K562 (cell line): Measurements from ENCODE around the gene SLC9A3. TPM values are rescaled to one million over a fixed set of nuclear protein-coding genes. Genes with fewer than 3 reads are reported as not detected.
A peak's percentile ranks its signal among the peaks of the same experiment; 100 is the strongest.

Source experiments
- ATAC-seq: fragments of 200-7000 bp; cut with Tn5 transposase; 3 replicates; pipeline ENCODE4 v1.9.1; 2020; ENCODE audit warnings: moderate library complexity
- BruUV-seq: library from RNA; stranded (reverse); fragments of 400-500 nt; replicated peaks from 2 replicates; lab custom pipeline; 2021; lab: Mats Ljungman, UMichigan
- CTCF ChIA-PET: fragments of 300-600 bp; formaldehyde crosslinking; extraction: SDS; loops from one replicate; lab custom pipeline; 2021; ENCODE audit warnings: low intra/inter-chr PET ratio; lab: Yijun Ruan, JAX
- POLR2A ChIA-PET: fragments of 300-600, 350-650 bp; sonication (Branson Sonifier 250); formaldehyde crosslinking; extraction: SDS; loops from one replicate; lab custom pipeline; 2021; ENCODE audit warnings: antibody characterized with exemption, inconsistent platforms; lab: Yijun Ruan, JAX
- DNase-seq, 4 experiments: peaks; one replicate each; pipeline versions ENCODE4 v3.0.0 to v3.0.0-alpha.2; 2011 to 2018; ENCODE audit warnings: low spot score in 3 of 4, mixed read lengths in 3 of 4; ENCODE audit errors: extremely low read depth in 1 of 4
- FAIRE-seq: peaks from 2 replicates; lab custom pipeline; 2011; peaks lifted over from hg19 to GRCh38; lab: Jason Lieb, UNC
- H2AFZ ChIP-seq: 2 replicates; pipeline ENCODE4 v1.6.0; 2011; ENCODE audit warnings: low read depth, low read length, control low read depth, inconsistent platforms
- H3K27ac ChIP-seq: fragments of 200-600 bp; 3 replicates; pipeline ENCODE4 v1.8.0; 2011; ENCODE audit warnings: low read depth, mild to moderate bottlenecking, control low read depth, inconsistent platforms, low read length, moderate library complexity, mixed read lengths; ENCODE audit errors: extremely low read depth
- H3K27me3 ChIP-seq, 2 experiments: fragments of 300-600 bp in 1 of 2; 2 replicates in 1 of 2; 3 replicates in 1 of 2; pipeline versions ENCODE4 v1.6.0 to v1.8.0; 2011; ENCODE audit warnings: inconsistent platforms in 2 of 2, low read length in 2 of 2, mild to moderate bottlenecking in 1 of 2, mixed read lengths in 1 of 2, moderate library complexity in 1 of 2; ENCODE audit not compliant: control insufficient read depth in 2 of 2, insufficient read depth in 2 of 2
- H3K36me3 ChIP-seq: fragments of 300-600 bp; 3 replicates; pipeline ENCODE4 v1.8.0; 2011; ENCODE audit warnings: mild to moderate bottlenecking, low read length, inconsistent platforms; ENCODE audit not compliant: control insufficient read depth, insufficient read depth
- H3K4me1 ChIP-seq, 2 experiments: fragments of 200-600 bp in 1 of 2; replicated peaks in 1 of 2; 2 replicates in 1 of 2; 3 replicates in 1 of 2; pipeline versions ENCODE4 v1.5.1 to v1.8.0; 2011; ENCODE audit warnings: inconsistent platforms in 2 of 2, low read length in 2 of 2, mild to moderate bottlenecking in 1 of 2, mixed read lengths in 1 of 2, moderate library complexity in 1 of 2; ENCODE audit not compliant: control insufficient read depth in 2 of 2, insufficient read depth in 2 of 2
- H3K4me2 ChIP-seq: 2 replicates; pipeline ENCODE4 v1.6.1; 2011; ENCODE audit warnings: low read length, control low read depth, inconsistent platforms, mixed read lengths; ENCODE audit not compliant: insufficient read depth
- H3K4me3 ChIP-seq: fragments of 200-600 bp; sonication (generic), shearing (Covaris generic); 2 replicates; pipeline ENCODE4 v1.5.1; 2016; ENCODE audit warnings: control low read depth, inconsistent platforms
- H3K79me2 ChIP-seq: fragments of 200-600 bp; 3 replicates; pipeline ENCODE4 v1.8.0; 2011; ENCODE audit warnings: low read length, inconsistent platforms; ENCODE audit not compliant: control insufficient read depth, insufficient read depth
- H3K9ac ChIP-seq, 2 experiments: 2 replicates each; pipeline versions ENCODE4 v1.6.0 to v1.6.1; 2011; ENCODE audit warnings: low read depth in 2 of 2, low read length in 2 of 2, control low read depth in 1 of 2, inconsistent platforms in 1 of 2, mild to moderate bottlenecking in 1 of 2, mixed read lengths in 1 of 2; ENCODE audit not compliant: insufficient read depth in 1 of 2
- H3K9me1 ChIP-seq: one replicate; pipeline ENCODE4 v1.6.0; 2011; ENCODE audit warnings: inconsistent platforms, mild to moderate bottlenecking, low read length, moderate library complexity; ENCODE audit not compliant: control insufficient read depth, insufficient read depth
- H3K9me3 ChIP-seq: replicated peaks from 2 replicates; pipeline ENCODE4 v1.5.1; 2011; ENCODE audit warnings: low read depth, low read length, inconsistent platforms; ENCODE audit not compliant: control insufficient read depth, insufficient read depth
- H4K20me1 ChIP-seq: replicated peaks from 2 replicates; pipeline ENCODE4 v1.6.1; 2011; ENCODE audit warnings: low read length, inconsistent platforms, mixed read lengths; ENCODE audit not compliant: control insufficient read depth, insufficient read depth
- ATF7 ChIP-seq: fragments of 450-650 bp; IDR thresholded peaks from 2 replicates; pipeline ENCODE4 v1.7.1; 2014; ENCODE audit warnings: mild to moderate bottlenecking, moderate library complexity
- CBFA2T2 ChIP-seq: fragments of 450-650 bp; conservative IDR thresholded peaks from 2 replicates; pipeline ENCODE4 v1.6.1; 2017; ENCODE audit warnings: mild to moderate bottlenecking
- E2F6 ChIP-seq, 2 experiments: IDR thresholded peaks; 2 replicates each; pipeline ENCODE4 v1.6.1; 2011; ENCODE audit warnings: borderline replicate concordance in 1 of 2, control low read depth in 1 of 2, low read depth in 1 of 2, low read length in 1 of 2, mild to moderate bottlenecking in 1 of 2, mixed read lengths in 1 of 2, moderate library complexity in 1 of 2; ENCODE audit not compliant: insufficient read depth in 1 of 2, insufficient read length in 1 of 2, poor library complexity in 1 of 2, severe bottlenecking in 1 of 2; ENCODE audit errors: extremely low read depth in 1 of 2
- ETV6 ChIP-seq, 3 experiments: fragments of 150-350 bp in 1 of 3; sonication (generic) in 1 of 3; formaldehyde crosslinking in 1 of 3; IDR thresholded peaks; 2 replicates each; pipeline versions ENCODE4 v1.6.1 to v1.8.0; 2014 to 2022; ENCODE audit warnings: borderline replicate concordance in 2 of 3, low read depth in 2 of 3, antibody characterized with exemption in 1 of 3, low read length in 1 of 3, mild to moderate bottlenecking in 1 of 3, missing genetic modification reagents in 1 of 3
- GABPA ChIP-seq: fragments of 200-800 bp; sonication (Bioruptor generic); conservative IDR thresholded peaks from 2 replicates; pipeline ENCODE4 v1.6.1; 2016; ENCODE audit warnings: low read depth, missing genetic modification characterization, missing compliant biosample characterization
- GABPB1 ChIP-seq: sonication (generic); formaldehyde crosslinking; IDR thresholded peaks from 2 replicates; pipeline ENCODE4 v1.8.0; 2022; ENCODE audit warnings: mild to moderate bottlenecking, missing genetic modification reagents
- GATA2 ChIP-seq: sonication (generic); formaldehyde crosslinking; IDR thresholded peaks from 2 replicates; pipeline ENCODE4 v1.4.0; 2020; ENCODE audit warnings: mild to moderate bottlenecking, missing genetic modification reagents
- IFI16 ChIP-seq: fragments of 250-450 bp; sonication (Bioruptor Pico); IDR thresholded peaks from 2 replicates; pipeline ENCODE4 v2.1.2; 2022; ENCODE audit warnings: mild to moderate bottlenecking, inconsistent platforms
- L3MBTL2 ChIP-seq: fragments of 450-650 bp; IDR thresholded peaks from 2 replicates; pipeline ENCODE4 v1.6.1; 2016; ENCODE audit warnings: mild to moderate bottlenecking, moderate library complexity
- MCM2 ChIP-seq: fragments of 450-650 bp; IDR thresholded peaks from 2 replicates; pipeline ENCODE4 v1.6.1; 2017; ENCODE audit warnings: low read depth, mild to moderate bottlenecking
- NR1H2 ChIP-seq: sonication (generic); formaldehyde crosslinking; IDR thresholded peaks from 2 replicates; pipeline ENCODE4 v1.4.0; 2020; ENCODE audit warnings: mild to moderate bottlenecking, missing genetic modification reagents
- RBM15 ChIP-seq: fragments of 200-400 bp; formaldehyde crosslinking; IDR thresholded peaks from 2 replicates; pipeline ENCODE4 v1.6.1; 2018; ENCODE audit warnings: mild to moderate bottlenecking, low read length, moderate library complexity; ENCODE audit not compliant: insufficient read depth
- SPI1 ChIP-seq: IDR thresholded peaks from 2 replicates; pipeline ENCODE4 v1.6.1; 2011; ENCODE audit warnings: low read depth, low read length, control low read depth, borderline replicate concordance
- ZNF232 ChIP-seq: sonication (generic); formaldehyde crosslinking; IDR thresholded peaks from 2 replicates; pipeline ENCODE4 v1.8.0; 2022; ENCODE audit warnings: mild to moderate bottlenecking, missing genetic modification reagents
- ZNF3 ChIP-seq: fragments of 250-450 bp; sonication (Bioruptor Pico); IDR thresholded peaks from 2 replicates; pipeline ENCODE4 v1.5.0; 2021; ENCODE audit warnings: mild to moderate bottlenecking, moderate library complexity
- ZNF398 ChIP-seq: fragments of 250-450 bp; sonication (Bioruptor Pico); IDR thresholded peaks from 2 replicates; pipeline ENCODE4 v1.8.0; 2021; ENCODE audit warnings: moderate library complexity, mild to moderate bottlenecking, inconsistent platforms
- ZNF584 ChIP-seq: fragments of 200-800 bp; sonication (Bioruptor generic); IDR thresholded peaks from 2 replicates; pipeline ENCODE4 v1.6.1; 2016; ENCODE audit warnings: low read depth, mild to moderate bottlenecking, missing genetic modification characterization, missing compliant biosample characterization
- WGBS: fragments of 100-300 bp; shearing (Covaris generic); methylation state at CpG from one replicate; pipeline ENCODE4 v1.1.6; 2016; ENCODE audit warnings: low coverage, mixed read lengths; ENCODE audit not compliant: insufficient coverage; ENCODE audit errors: missing lambda C conversion rate; 5-methylcytosine and 5-hydroxymethylcytosine counted together
- in situ Hi-C: fragments of 300-500 bp; cut with MboI; formaldehyde crosslinking; loops from 4 replicates; pipeline ENCODE4 v1.15.0; 2018; ENCODE audit warnings: inconsistent platforms, mixed read lengths
- intact Hi-C: fragments of 100-400 bp; cut with micrococcal nuclease; formaldehyde crosslinking; loops from 2 replicates; pipeline ENCODE4 v1.14.2; 2022
- polyA plus RNA-seq, 8 experiments: library from polyadenylated mRNA; depleted of rRNA in 4 of 8; stranded (reverse) in 5 of 8; unstranded in 3 of 8; fragments of >200 nt; fragmentation: Nextera tagmentation in 2 of 8; fragmentation: Illumina TruSeq in 1 of 8; extraction: Ambion mirVana in 2 of 8; extraction: Trizol in 1 of 8; gene quantifications; 2 replicates each; pipeline versions ENCODE4 v1.2.1 to v1.2.3, GENCODE V29; 2011 to 2014; ENCODE audit warnings: inconsistent platforms in 1 of 8, missing spikeins in 1 of 8
- total RNA-seq, 7 experiments: library from RNA; depleted of rRNA in 6 of 7; stranded (reverse); fragments of >200 nt in 6 of 7; fragmentation: Illumina TruSeq in 2 of 7; extraction: Trizol in 2 of 7; gene quantifications; 2 replicates each; pipeline versions ENCODE4 v1.2.1 to v1.2.3, GENCODE V29; 2011 to 2021; ENCODE audit warnings: low replicate concordance in 1 of 7

The SLC9A3 gene
- total and polyA plus RNA-seq, 9 of the 15 experiments (the other 6 are each of a cell fraction or from before 2014, with no cell fraction given): 1.5 to 5.8 (median 3.7) TPM; not detected in 2

GRCh38 chr5:543755-544674 is 19.8 kb upstream of the SLC9A3 start:
- peaks cover 18% of the 10 kb centered on the region; the same call in 1 of the 2 replicates for H4K20me1 ChIP-seq
- intact Hi-C loops: no loop called here
- H3K9me3 ChIP-seq: no peaks in the 10 kb centered on the region
- peak overlapping the region in 1 of 2 experiments; percentile 48; a peak in 1 of 4 replicates for H3K9ac ChIP-seq
- 19% methylated on average over 30 of the region's 30 CpGs for WGBS
- in situ Hi-C loops: no loop called here
- FAIRE-seq (no peak), ATAC-seq (peak; percentile 40), DNase-seq (peak in 1 of 4 experiments; percentile 31)
- BruUV-seq: no TSS peak
- no peak overlapping the region for H3K27ac ChIP-seq
- H2AFZ ChIP-seq: peak overlapping the region; percentile 68
- no peaks in the 10 kb centered on the region for H3K36me3 ChIP-seq
- H3K4me3 ChIP-seq: no peak overlapping the region
- CTCF ChIA-PET: no interaction called here
- peaks cover 25 to 65% of the 10 kb centered on the region in 2 experiments; a peak in 4 of 5 replicates for H3K27me3 ChIP-seq
- H3K79me2 ChIP-seq: no peaks in the 10 kb centered on the region
- peaks cover 0 to 57% of the 10 kb centered on the region in 2 experiments; a peak in 2 of 5 replicates for H3K4me1 ChIP-seq
- H3K4me2 ChIP-seq: no peak overlapping the region; the same call in 1 of the 2 replicates
- no peaks in the 10 kb centered on the region for H3K9me1 ChIP-seq
- POLR2A ChIA-PET: interaction anchor here (0.6 to 0.7 kb wide), 2 partner anchors 11 to 27 kb away, joined by 3 to 6 read pairs; no protein-coding TSS in a partner anchor
- peak; percentile 88 to 95 for TF ChIP-seq ETV6 (IDR thresholded peaks at IDR 0.05; ENCODE audit: borderline replicate concordance in 1 of 2, low read depth in 2 of 2, low read length in 1 of 2)
- TF ChIP-seq ETV6 (CRISPR knock-in tag; IDR thresholded peaks at IDR 0.05; ENCODE audit: borderline replicate concordance): no peak
- peak; percentile 70 for TF ChIP-seq L3MBTL2
- TF ChIP-seq ZNF584 (CRISPR knock-in tag): no peak
- TF ChIP-seq MCM2: no peak
- no peak for TF ChIP-seq ATF7
- TF ChIP-seq ZNF3 (CRISPR knock-in tag): no peak
- TF ChIP-seq SPI1: peak; percentile 95
- TF ChIP-seq NR1H2 (CRISPR knock-in tag): no peak
- TF ChIP-seq CBFA2T2: no peak
- no peak for TF ChIP-seq ZNF232 (CRISPR knock-in tag)
- TF ChIP-seq E2F6 (IDR thresholded peaks at IDR 0.05; ENCODE audit: borderline replicate concordance in 1 of 2, extremely low read depth in 1 of 2, insufficient read depth in 1 of 2, insufficient read length in 1 of 2, low read depth in 1 of 2, low read length in 1 of 2, poor library complexity in 1 of 2, severe bottlenecking in 1 of 2): peak in 1 of 2 experiments; percentile 34
- peak; percentile 63 for TF ChIP-seq GABPA (tag)
- TF ChIP-seq IFI16 (CRISPR knock-in tag): no peak
- TF ChIP-seq GATA2 (CRISPR knock-in tag): no peak
- TF ChIP-seq GABPB1 (CRISPR knock-in tag): 0 out of 2 replicates have a peak, but pooled peaks have one; percentile 19
- TF ChIP-seq ZNF398: no peak
- TF ChIP-seq RBM15: no peak
